ENCODE measurements around the gene PTPA.

The PTPA gene

DNA sequence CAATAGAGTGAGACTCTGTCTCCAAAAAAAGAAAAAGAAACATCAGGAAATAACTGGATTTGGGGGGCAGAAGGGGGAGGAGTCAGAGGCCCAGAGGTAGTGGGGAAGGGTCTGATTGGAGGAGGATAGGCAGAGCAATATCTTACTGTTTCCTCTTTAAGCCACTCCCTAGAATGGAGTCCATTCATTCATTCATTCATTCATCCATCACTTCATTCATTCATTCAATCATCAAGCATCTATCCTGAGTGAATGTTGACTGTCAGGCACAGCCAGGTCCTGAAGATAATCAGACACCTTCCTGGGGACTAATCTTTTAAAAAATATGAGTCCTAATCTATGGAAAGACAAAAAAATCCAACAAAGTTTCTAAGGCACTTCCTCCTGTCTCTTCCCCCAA, 54.0 kb downstream of the PTPA start:
- DNase-seq (ENCODE audit: extremely low read depth, low read depth): no peak
- TF ChIP-seq CTCF (IDR thresholded peaks at IDR 0.05; ENCODE audit: low read depth, low read length, missing control alignments): no peak
- H3K4me3 ChIP-seq (replicated peaks; ENCODE audit: low read depth, low read length): no peak overlapping the region

DNA sequence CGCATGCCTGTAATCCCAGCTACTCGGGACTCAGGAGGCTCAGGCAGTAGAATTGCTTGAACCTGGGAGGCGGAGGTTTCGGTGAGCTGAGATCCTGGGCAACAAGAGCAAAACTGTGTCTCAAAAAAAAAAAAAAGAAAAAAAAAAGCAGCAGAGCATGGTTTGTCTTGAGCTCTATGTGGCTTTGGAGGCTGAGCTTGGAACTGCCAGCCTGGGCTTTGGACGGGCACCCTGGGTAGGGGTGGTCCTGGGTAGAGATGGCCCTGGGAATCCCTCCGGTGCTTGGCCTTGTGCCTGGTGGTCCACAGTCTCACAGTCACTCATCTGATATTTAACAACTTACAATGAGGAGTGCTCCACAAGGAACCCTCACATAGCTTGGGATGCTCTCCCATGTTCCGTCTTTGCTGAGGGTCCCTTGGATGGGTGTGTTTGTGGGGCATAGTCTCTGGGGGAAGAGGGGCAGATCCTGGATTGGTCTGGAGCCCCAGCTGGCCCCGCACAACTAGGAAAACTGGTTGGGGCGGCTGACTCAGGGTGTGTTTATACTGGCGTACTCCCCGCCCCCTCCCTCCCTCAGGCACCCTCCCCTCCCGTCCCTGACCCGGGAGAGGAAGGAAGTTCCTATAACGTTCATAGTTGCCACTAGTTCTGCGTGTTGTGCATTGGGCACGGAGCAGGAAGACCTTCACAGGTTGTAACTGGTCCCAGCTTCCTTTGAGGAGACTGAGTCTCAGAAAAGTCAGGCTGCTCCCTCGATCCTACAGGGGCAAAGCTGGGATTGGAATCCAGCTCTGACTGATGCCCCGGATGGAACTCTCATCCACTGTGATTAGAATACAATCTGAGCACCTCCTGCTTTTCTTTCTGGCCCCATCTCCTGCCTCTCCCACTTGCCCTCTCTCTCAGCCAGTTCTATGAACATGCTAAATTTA, 55.7 kb downstream of the PTPA start:
- no peak for TF ChIP-seq CTCF (IDR thresholded peaks at IDR 0.05; ENCODE audit: low read depth, low read length, missing control alignments)
- no peak overlapping the region for H3K4me3 ChIP-seq (replicated peaks; ENCODE audit: low read depth, low read length)
- no peak for DNase-seq (ENCODE audit: extremely low read depth, low read depth)

- no peak for TF ChIP-seq CTCF (IDR thresholded peaks at IDR 0.05; ENCODE audit: low read depth, low read length, missing control alignments)
- no peak overlapping the region for H3K4me3 ChIP-seq (replicated peaks; ENCODE audit: low read depth, low read length)
- no peak for DNase-seq (ENCODE audit: extremely low read depth, low read depth)
These were observed 59.0 kb downstream of the PTPA start for GRCh38 chr9:129170229-129170628.

GRCh38 chr9:129171993-129172751, 61.0 kb downstream of the PTPA start:
- no peak for TF ChIP-seq CTCF (IDR thresholded peaks at IDR 0.05; ENCODE audit: low read depth, low read length, missing control alignments)
- no peak overlapping the region for H3K4me3 ChIP-seq (replicated peaks; ENCODE audit: low read depth, low read length)
- no peak for DNase-seq (ENCODE audit: extremely low read depth, low read depth)

- H3K4me3 ChIP-seq (replicated peaks; ENCODE audit: low read depth, low read length): no peak overlapping the region
These were observed 61.6 kb downstream of the PTPA start for GRCh38 chr9:129172816-129173215.

More at GRCh38 chr9:129172816-129173215, 61.6 kb downstream of the PTPA start:
- no peak for TF ChIP-seq CTCF (IDR thresholded peaks at IDR 0.05; ENCODE audit: low read depth, low read length, missing control alignments)
- DNase-seq (ENCODE audit: extremely low read depth, low read depth): no peak

Data from HFF-Myc (cell line).